Measurements from ENCODE around the gene CCDC102B.

The CCDC102B gene

GRCh38 chr18:68854786-68855391, 57.0 kb downstream of the CCDC102B start:
- no peak overlapping the region for H3K4me3 ChIP-seq (ENCODE audit: low read depth, low read length)
- no peaks in the 10 kb centered on the region for H3K79me2 ChIP-seq
- H3K9ac ChIP-seq: no peak overlapping the region
- H3K4me2 ChIP-seq (ENCODE audit: low read length): no peak overlapping the region
- no peak overlapping the region for H3K27ac ChIP-seq
- TF ChIP-seq CTCF (IDR thresholded peaks at IDR 0.05): no peak
- no peaks in the 10 kb centered on the region for H3K27me3 ChIP-seq (ENCODE audit: control insufficient read depth, insufficient read depth, low read length)
- H3K4me1 ChIP-seq: no peaks in the 10 kb centered on the region
- H3K9me3 ChIP-seq (ENCODE audit: control insufficient read depth, low read length): no peaks in the 10 kb centered on the region
- no peak overlapping the region for H2AFZ ChIP-seq
- H3K36me3 ChIP-seq (ENCODE audit: control insufficient read depth, insufficient read depth, low read length): no peaks in the 10 kb centered on the region

GRCh38 chr18:68855491-68855890, 57.6 kb downstream of the CCDC102B start:
- Histone ChIP-seq H3K79me2 (no peaks in the 10 kb centered on the region), H3K9me3 (ENCODE audit: control insufficient read depth, low read length) (no peaks in the 10 kb centered on the region), H3K36me3 (ENCODE audit: control insufficient read depth, insufficient read depth, low read length) (no peaks in the 10 kb centered on the region), H3K4me1 (no peaks in the 10 kb centered on the region), H3K4me3 (ENCODE audit: low read depth, low read length) (no peak overlapping the region), H3K27me3 (ENCODE audit: control insufficient read depth, insufficient read depth, low read length) (no peaks in the 10 kb centered on the region), H3K4me2 (ENCODE audit: low read length) (no peak overlapping the region), H2AFZ (no peak overlapping the region), H3K27ac (no peak overlapping the region), H3K9ac (no peak overlapping the region)
- TF ChIP-seq CTCF (IDR thresholded peaks at IDR 0.05): no peak

- H3K4me2 ChIP-seq (ENCODE audit: low read length): no peak overlapping the region
- no peak overlapping the region for H2AFZ ChIP-seq
- H3K79me2 ChIP-seq: no peaks in the 10 kb centered on the region
- H3K9ac ChIP-seq: no peak overlapping the region
- no peaks in the 10 kb centered on the region for H3K36me3 ChIP-seq (ENCODE audit: control insufficient read depth, insufficient read depth, low read length)
- H3K27ac ChIP-seq: no peak overlapping the region
- TF ChIP-seq CTCF (IDR thresholded peaks at IDR 0.05): no peak
- H3K27me3 ChIP-seq (ENCODE audit: control insufficient read depth, insufficient read depth, low read length): no peaks in the 10 kb centered on the region
- no peaks in the 10 kb centered on the region for H3K9me3 ChIP-seq (ENCODE audit: control insufficient read depth, low read length)
- no peak overlapping the region for H3K4me3 ChIP-seq (ENCODE audit: low read depth, low read length)
- no peaks in the 10 kb centered on the region for H3K4me1 ChIP-seq
Measured at GRCh38 chr18:68861365-68861764, 63.5 kb downstream of the CCDC102B start.

- Histone ChIP-seq H3K4me3 (ENCODE audit: low read depth, low read length) (no peak overlapping the region), H3K27me3 (ENCODE audit: control insufficient read depth, insufficient read depth, low read length) (no peaks in the 10 kb centered on the region), H3K36me3 (ENCODE audit: control insufficient read depth, insufficient read depth, low read length) (no peaks in the 10 kb centered on the region), H3K9ac (no peak overlapping the region), H3K27ac (no peak overlapping the region), H2AFZ (no peak overlapping the region), H3K4me2 (ENCODE audit: low read length) (no peak overlapping the region), H3K4me1 (no peaks in the 10 kb centered on the region), H3K9me3 (ENCODE audit: control insufficient read depth, low read length) (no peaks in the 10 kb centered on the region), H3K79me2 (no peaks in the 10 kb centered on the region)
- TF ChIP-seq CTCF (IDR thresholded peaks at IDR 0.05): no peak
Measured at GRCh38 chr18:68865021-68865420, 67.1 kb downstream of the CCDC102B start.

GRCh38 chr18:68865503-68865902, 67.6 kb downstream of the CCDC102B start:
- no peaks in the 10 kb centered on the region for H3K9me3 ChIP-seq (ENCODE audit: control insufficient read depth, low read length)
- H3K4me2 ChIP-seq (ENCODE audit: low read length): no peak overlapping the region
- no peak overlapping the region for H3K27ac ChIP-seq
- no peaks in the 10 kb centered on the region for H3K4me1 ChIP-seq
- H2AFZ ChIP-seq: no peak overlapping the region
- H3K9ac ChIP-seq: no peak overlapping the region
- no peak for TF ChIP-seq CTCF (IDR thresholded peaks at IDR 0.05)
- H3K4me3 ChIP-seq (ENCODE audit: low read depth, low read length): no peak overlapping the region
- no peaks in the 10 kb centered on the region for H3K36me3 ChIP-seq (ENCODE audit: control insufficient read depth, insufficient read depth, low read length)
- no peaks in the 10 kb centered on the region for H3K79me2 ChIP-seq
- no peaks in the 10 kb centered on the region for H3K27me3 ChIP-seq (ENCODE audit: control insufficient read depth, insufficient read depth, low read length)

All from parathyroid adenoma (tissue), 2 donors.